Upper lobe of right lung (tissue), 1 donor: ENCODE results near the gene IFT57. TPM values are rescaled to one million over a fixed set of nuclear protein-coding genes. Genes with fewer than 3 reads are reported as not detected.

Experiments used
- ATAC-seq: fragments of 200-7000 bp; cut with Tn5 transposase; one replicate; pipeline ENCODE4 v1.9.1; 2020; ENCODE audit warnings: mild to moderate bottlenecking, moderate library complexity
- DNase-seq: peaks from one replicate; pipeline ENCODE4 v3.0.0-alpha.2; 2020
- H3K27ac ChIP-seq: fragments of 200-600 bp; one replicate; pipeline ENCODE4 v1.8.0; 2022
- H3K27me3 ChIP-seq: fragments of 200-600 bp; one replicate; pipeline ENCODE4 v1.8.0; 2022; ENCODE audit warnings: mild to moderate bottlenecking
- H3K36me3 ChIP-seq: fragments of 200-600 bp; one replicate; pipeline ENCODE4 v1.8.0; 2022
- H3K4me1 ChIP-seq: fragments of 200-600 bp; one replicate; pipeline ENCODE4 v1.8.0; 2022
- H3K4me3 ChIP-seq: fragments of 200-600 bp; one replicate; pipeline ENCODE4 v1.8.0; 2022; ENCODE audit warnings: mild to moderate bottlenecking
- H3K9me3 ChIP-seq: fragments of 200-600 bp; one replicate; pipeline ENCODE4 v1.8.0; 2022
- CTCF ChIP-seq: fragments of 200-600 bp; IDR thresholded peaks from one replicate; pipeline ENCODE4 v1.8.0; 2022; ENCODE audit warnings: antibody characterized with exemption
- intact Hi-C: fragments of 100-400 bp; cut with DNase I; formaldehyde crosslinking; loops from one replicate; pipeline ENCODE4 v1.11.0; 2022
- total RNA-seq: library from RNA; stranded (reverse); fragmentation: NEBNext Ultra II Directional; extraction: Animal tissue kit (Norgen Biotek cat#: 25700); gene quantifications from one replicate; pipeline ENCODE4 v1.2.1, GENCODE V29; 2021
- donor health status: DM: no; HTN: yes; CAD: no; lungs with severe emphysema.

IFT57 gene
- total RNA-seq, 1 donor from 2014 or later: 135 TPM

- DNase-seq (no peak), ATAC-seq (no peak)
- Histone ChIP-seq H3K4me1 (peaks cover 27% of the 10 kb centered on the region), H3K9me3 (no peaks in the 10 kb centered on the region), H3K27ac (no peak overlapping the region), H3K27me3 (no peaks in the 10 kb centered on the region), H3K36me3 (no peaks in the 10 kb centered on the region), H3K4me3 (no peak overlapping the region)
- intact Hi-C loops: no loop called here
- no peak for TF ChIP-seq CTCF
These were observed 91.3 kb downstream of the IFT57 start for GRCh38 chr3:108130701-108131474.

- TF ChIP-seq CTCF: no peak
- ATAC-seq: no peak
These were observed 92.0 kb downstream of the IFT57 start for GRCh38 chr3:108130236-108130635.

GRCh38 chr3:108127301-108127988 lies 94.8 kb downstream of the IFT57 start:
- Histone ChIP-seq H3K9me3 (no peaks in the 10 kb centered on the region), H3K27ac (no peak overlapping the region), H3K36me3 (no peaks in the 10 kb centered on the region), H3K27me3 (no peaks in the 10 kb centered on the region), H3K4me1 (peaks cover 8% of the 10 kb centered on the region), H3K4me3 (no peak overlapping the region)
- intact Hi-C loops: no loop called here
- TF ChIP-seq CTCF: no peak
- DNase-seq: no peak
- ATAC-seq: peak; percentile 61

More at GRCh38 chr3:108130236-108130635, 92.0 kb downstream of the IFT57 start:
- Histone ChIP-seq H3K27me3 (no peaks in the 10 kb centered on the region), H3K9me3 (no peaks in the 10 kb centered on the region), H3K27ac (no peak overlapping the region), H3K4me3 (no peak overlapping the region), H3K4me1 (peaks cover 27% of the 10 kb centered on the region), H3K36me3 (no peaks in the 10 kb centered on the region)
- intact Hi-C loops: no loop called here
- no peak for DNase-seq

- no peak for ATAC-seq
These were observed 95.9 kb downstream of the IFT57 start for GRCh38 chr3:108126348-108126747.

GRCh38 chr3:108125550-108126071 lies 96.6 kb downstream of the IFT57 start:
- TF ChIP-seq CTCF: no peak
- peak overlapping the region; percentile 18 for H3K27ac ChIP-seq

More at GRCh38 chr3:108126348-108126747, 95.9 kb downstream of the IFT57 start:
- H3K4me3 ChIP-seq: no peak overlapping the region
- no peak overlapping the region for H3K27ac ChIP-seq
- no peaks in the 10 kb centered on the region for H3K27me3 ChIP-seq
- no peak for DNase-seq
- no peak for TF ChIP-seq CTCF
- no peaks in the 10 kb centered on the region for H3K36me3 ChIP-seq
- intact Hi-C loops: no loop called here
- peaks cover 4% of the 10 kb centered on the region for H3K4me1 ChIP-seq
- H3K9me3 ChIP-seq: no peaks in the 10 kb centered on the region

More at GRCh38 chr3:108125550-108126071, 96.6 kb downstream of the IFT57 start:
- Histone ChIP-seq H3K27me3 (no peaks in the 10 kb centered on the region), H3K4me1 (peaks cover 4% of the 10 kb centered on the region), H3K4me3 (no peak overlapping the region), H3K9me3 (no peaks in the 10 kb centered on the region), H3K36me3 (no peaks in the 10 kb centered on the region)
- intact Hi-C loops: no loop called here
- DNase-seq (no peak), ATAC-seq (peak; percentile 25)
